HG03342 (cell line): ENCODE measurements around the gene ADGRG1.
"Not testable (repeated sequence)": the region's sequence is repeated elsewhere in the genome, so short reads cannot be mapped to it uniquely, and the experiment has no call there.

Experiments used
- ATAC-seq: cut with Tn5 transposase; IDR thresholded peaks from one replicate; pipeline ENCODE4 v1.9.1; 2021; ENCODE audit warnings: mild to moderate bottlenecking, moderate library complexity; ENCODE audit not compliant: unreplicated experiment

Gene ADGRG1

GRCh38 chr16:57663917-57664661, 35.7 kb downstream of the ADGRG1 start:
- ATAC-seq, result no peak

GRCh38 chr16:57664662-57665025, 36.2 kb downstream of the ADGRG1 start:
- no peak for ATAC-seq

- ATAC-seq, result no peak
These were observed 37.1 kb downstream of the ADGRG1 start for GRCh38 chr16:57665541-57665940.

GRCh38 chr16:57666353-57667047, 38.1 kb downstream of the ADGRG1 start:
- ATAC-seq, result no peak

- ATAC-seq, result no peak
These were observed 38.7 kb downstream of the ADGRG1 start for GRCh38 chr16:57667048-57667525.

GRCh38 chr16:57667526-57668262, 39.3 kb downstream of the ADGRG1 start:
- ATAC-seq, result no peak

- ATAC-seq, result no peak
These were observed 39.8 kb downstream of the ADGRG1 start, which contains the start of gene ADGRG3 for GRCh38 chr16:57668263-57668571. Gene ADGRG3 (plus strand): TSS chr16:57668306. CDS start chr16:57668348, 42 bp downstream.

GRCh38 chr16:57668630-57669475, 40.4 kb downstream of the ADGRG1 start:
- no peak for ATAC-seq

- ATAC-seq, result no peak
These were observed 41.2 kb downstream of the ADGRG1 start for GRCh38 chr16:57669476-57670162.

GRCh38 chr16:57670196-57670595, 41.8 kb downstream of the ADGRG1 start:
- ATAC-seq, result no peak

GRCh38 chr16:57671451-57671850, 43.0 kb downstream of the ADGRG1 start:
- ATAC-seq, result not testable (repeated sequence)

GRCh38 chr16:57672416-57672815, 44.0 kb downstream of the ADGRG1 start:
- ATAC-seq, result no peak

GRCh38 chr16:57672824-57673223, 44.4 kb downstream of the ADGRG1 start:
- ATAC-seq, result no peak

GRCh38 chr16:57675741-57676551, 47.5 kb downstream of the ADGRG1 start:
- ATAC-seq, result no peak

- ATAC-seq, result no peak
These were observed 48.2 kb downstream of the ADGRG1 start for GRCh38 chr16:57676553-57677085.

GRCh38 chr16:57677622-57678369, 49.4 kb downstream of the ADGRG1 start:
- ATAC-seq, result no peak

GRCh38 chr16:57679016-57679415, 50.6 kb downstream of the ADGRG1 start:
- ATAC-seq, result no peak

- ATAC-seq, result no peak
These were observed 51.5 kb downstream of the ADGRG1 start for GRCh38 chr16:57679767-57680482.
